Measurements from ENCODE around the gene SPN.
"Not testable (repeated sequence)": the region's sequence is repeated elsewhere in the genome, so short reads cannot be mapped to it uniquely, and the experiment has no call there.

The SPN gene

DNA sequence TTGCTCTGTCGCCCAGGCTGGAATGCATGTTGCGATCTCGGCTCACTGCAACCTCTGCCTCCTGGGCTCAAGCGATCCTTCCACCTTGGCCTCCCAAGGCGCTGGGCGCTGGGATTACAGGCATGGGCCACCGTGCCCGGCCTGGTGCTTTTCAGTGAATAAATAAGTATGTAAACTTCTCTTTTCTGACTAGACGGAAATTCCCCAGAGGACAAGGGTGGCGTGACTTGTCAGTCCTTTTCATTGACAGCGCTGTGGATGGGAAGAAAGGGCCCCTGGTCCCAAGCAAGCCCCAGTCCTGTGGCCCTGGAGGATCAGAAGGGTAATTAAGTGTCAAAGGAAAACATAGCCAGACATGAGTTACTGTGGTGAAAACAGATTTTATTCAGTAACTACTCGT lies 9.6 kb upstream of the SPN start:
- no peak for DNase-seq
- Histone ChIP-seq H3K4me3 (ENCODE audit: low read depth, low read length) (no peak overlapping the region), H3K4me1 (0 out of 2 replicates have a peak, but pooled peaks cover 2% of the 10 kb centered on the region), H3K27me3 (no peaks in the 10 kb centered on the region), H3K9me3 (no peaks in the 10 kb centered on the region), H3K36me3 (no peaks in the 10 kb centered on the region)
- TF ChIP-seq, protein P1, sequence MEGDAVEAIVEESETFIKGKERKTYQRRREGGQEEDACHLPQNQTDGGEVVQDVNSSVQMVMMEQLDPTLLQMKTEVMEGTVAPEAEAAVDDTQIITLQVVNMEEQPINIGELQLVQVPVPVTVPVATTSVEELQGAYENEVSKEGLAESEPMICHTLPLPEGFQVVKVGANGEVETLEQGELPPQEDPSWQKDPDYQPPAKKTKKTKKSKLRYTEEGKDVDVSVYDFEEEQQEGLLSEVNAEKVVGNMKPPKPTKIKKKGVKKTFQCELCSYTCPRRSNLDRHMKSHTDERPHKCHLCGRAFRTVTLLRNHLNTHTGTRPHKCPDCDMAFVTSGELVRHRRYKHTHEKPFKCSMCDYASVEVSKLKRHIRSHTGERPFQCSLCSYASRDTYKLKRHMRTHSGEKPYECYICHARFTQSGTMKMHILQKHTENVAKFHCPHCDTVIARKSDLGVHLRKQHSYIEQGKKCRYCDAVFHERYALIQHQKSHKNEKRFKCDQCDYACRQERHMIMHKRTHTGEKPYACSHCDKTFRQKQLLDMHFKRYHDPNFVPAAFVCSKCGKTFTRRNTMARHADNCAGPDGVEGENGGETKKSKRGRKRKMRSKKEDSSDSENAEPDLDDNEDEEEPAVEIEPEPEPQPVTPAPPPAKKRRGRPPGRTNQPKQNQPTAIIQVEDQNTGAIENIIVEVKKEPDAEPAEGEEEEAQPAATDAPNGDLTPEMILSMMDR (IDR thresholded peaks at IDR 0.05; ENCODE audit: low read depth, low read length), result no peak

DNA sequence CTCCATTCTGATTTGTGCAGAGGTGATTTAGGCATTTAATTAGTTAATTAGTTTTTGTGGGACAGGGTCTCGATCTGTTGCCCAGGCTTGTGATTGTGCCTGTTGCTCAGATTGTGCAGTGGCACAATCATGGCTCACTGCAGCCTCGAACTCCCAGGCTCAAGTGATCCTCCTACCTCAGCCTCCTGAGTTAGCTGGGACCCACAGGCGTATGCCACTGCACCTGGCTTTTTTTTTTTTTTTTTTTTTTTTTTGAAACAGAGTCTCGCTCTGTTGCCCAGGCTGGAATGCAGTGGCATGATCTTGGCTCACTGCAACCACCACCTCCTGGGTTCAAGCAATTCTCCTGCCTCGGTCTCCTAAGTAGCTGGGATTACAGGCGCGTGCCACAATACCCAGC lies 9.2 kb upstream of the SPN start:
- H3K27me3 ChIP-seq; H3K4me3 ChIP-seq (ENCODE audit: low read depth, low read length); H3K4me1 ChIP-seq; DNase-seq; H3K36me3 ChIP-seq; H3K9me3 ChIP-seq: not testable (repeated sequence)

DNA sequence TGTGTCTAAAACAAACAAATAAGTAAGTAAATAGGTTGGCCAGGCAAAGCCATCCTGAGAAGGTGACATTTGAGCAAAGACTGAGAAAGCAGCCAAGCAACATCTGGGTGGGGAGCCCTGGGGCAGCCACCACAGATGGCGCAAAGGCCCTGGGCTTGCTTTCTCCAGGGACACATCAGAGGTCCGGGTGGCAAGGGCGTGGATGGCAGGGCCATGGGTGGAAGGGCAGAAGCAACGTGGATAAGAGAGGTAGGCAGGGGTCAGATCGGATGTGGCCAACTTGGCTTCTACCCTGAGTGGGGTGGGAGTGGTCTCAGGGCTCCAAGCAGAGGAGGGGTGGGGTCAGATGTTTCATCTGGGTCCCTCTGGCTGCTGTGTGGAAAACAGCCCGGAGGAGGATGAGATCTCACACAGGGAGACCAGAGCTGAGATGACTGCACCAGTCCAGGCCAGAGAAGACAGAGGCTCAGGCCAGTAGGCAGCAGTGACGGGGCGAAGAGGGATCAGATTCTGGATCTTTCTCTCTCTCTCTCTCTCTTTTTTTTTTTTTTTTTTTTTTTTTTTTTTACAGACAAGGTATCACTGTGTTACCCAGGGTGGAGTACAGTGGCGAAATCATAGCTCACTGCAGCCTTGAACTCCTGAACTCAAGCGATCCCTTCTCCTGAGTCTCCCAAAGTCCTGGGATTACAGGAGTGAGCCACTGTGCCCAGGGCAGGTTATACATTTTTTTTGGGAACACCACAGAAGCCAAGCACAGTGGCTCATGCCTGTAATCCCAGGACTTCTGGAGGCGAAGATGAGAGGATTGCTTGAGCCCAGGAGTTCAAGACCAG lies 6.1 kb upstream of the SPN start:
- Histone ChIP-seq H3K9me3 (no peaks in the 10 kb centered on the region), H3K27me3 (no peaks in the 10 kb centered on the region), H3K4me1 (0 out of 2 replicates have a peak, but pooled peaks cover 2% of the 10 kb centered on the region), H3K4me3 (ENCODE audit: low read depth, low read length) (no peak overlapping the region), H3K36me3 (no peaks in the 10 kb centered on the region)
- TF ChIP-seq, protein P1 (IDR thresholded peaks at IDR 0.05; ENCODE audit: low read depth, low read length), result no peak
- no peak for DNase-seq

DNA sequence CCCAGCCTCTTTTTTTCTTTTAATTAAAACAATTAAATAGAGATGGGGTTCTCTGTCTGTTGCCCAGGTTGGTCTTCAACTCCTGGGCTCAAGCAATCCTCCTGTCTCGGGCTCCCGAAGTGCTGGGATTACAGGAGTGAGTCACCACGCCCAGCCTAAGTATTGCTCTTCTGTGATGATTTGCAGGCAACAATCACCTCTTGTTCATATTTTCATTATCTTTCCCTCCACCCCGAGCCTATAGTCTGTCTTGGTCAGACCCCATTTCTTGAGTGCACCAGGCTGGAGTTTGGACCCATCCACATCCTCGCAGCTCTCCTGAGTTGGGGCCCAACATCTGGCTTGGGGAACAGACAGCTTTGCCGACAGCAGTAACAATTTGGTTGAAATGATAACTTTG lies 4.3 kb upstream of the SPN start:
- Histone ChIP-seq H3K4me3 (ENCODE audit: low read depth, low read length) (no peak overlapping the region), H3K36me3 (no peaks in the 10 kb centered on the region), H3K9me3 (no peaks in the 10 kb centered on the region), H3K4me1 (no peaks in the 10 kb centered on the region), H3K27me3 (no peaks in the 10 kb centered on the region)
- no peak for DNase-seq
- TF ChIP-seq, protein P1 (IDR thresholded peaks at IDR 0.05; ENCODE audit: low read depth, low read length), result no peak

DNA sequence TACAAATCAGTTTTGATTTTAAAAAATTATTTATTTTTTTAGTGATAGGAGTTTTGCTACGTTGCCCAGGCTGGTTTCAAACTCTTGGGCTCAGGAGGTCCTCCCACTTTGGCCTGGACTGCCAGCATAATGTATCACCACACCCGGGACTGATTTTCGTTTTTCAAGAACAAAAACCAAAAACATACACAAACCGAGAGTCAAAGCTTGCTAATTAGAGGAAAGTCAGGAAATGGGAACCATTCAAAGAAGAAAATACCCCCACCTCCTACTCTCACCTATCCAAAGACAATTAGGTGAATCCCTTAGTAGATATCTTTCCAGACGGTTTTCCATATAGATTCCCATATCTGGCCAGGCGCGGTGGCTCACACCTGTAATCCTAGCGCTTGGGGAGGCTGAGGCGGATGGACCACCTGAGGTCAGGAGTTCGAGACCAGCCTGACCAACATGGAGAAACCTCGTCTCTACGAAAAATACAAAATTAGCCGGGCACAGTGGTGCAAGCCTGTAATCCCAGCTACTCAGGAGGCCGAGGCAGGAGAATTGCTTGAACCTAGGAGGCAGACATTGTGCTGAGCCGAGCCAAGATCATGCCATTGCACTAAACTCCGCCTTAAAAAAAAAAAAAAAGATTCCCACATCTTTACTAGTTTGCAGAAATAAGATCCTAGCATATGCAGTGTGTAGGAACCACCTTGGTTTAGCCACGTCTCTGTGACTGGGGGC lies 883 bp upstream of the SPN start:
- Histone ChIP-seq H3K27me3 (no peaks in the 10 kb centered on the region), H3K4me3 (ENCODE audit: low read depth, low read length) (no peak overlapping the region), H3K9me3 (no peaks in the 10 kb centered on the region), H3K4me1 (peaks cover 4% of the 10 kb centered on the region; the same call in 1 of the 2 replicates), H3K36me3 (no peaks in the 10 kb centered on the region)
- DNase-seq, result no peak
- TF ChIP-seq, protein P1 (IDR thresholded peaks at IDR 0.05; ENCODE audit: low read depth, low read length), result no peak

DNA sequence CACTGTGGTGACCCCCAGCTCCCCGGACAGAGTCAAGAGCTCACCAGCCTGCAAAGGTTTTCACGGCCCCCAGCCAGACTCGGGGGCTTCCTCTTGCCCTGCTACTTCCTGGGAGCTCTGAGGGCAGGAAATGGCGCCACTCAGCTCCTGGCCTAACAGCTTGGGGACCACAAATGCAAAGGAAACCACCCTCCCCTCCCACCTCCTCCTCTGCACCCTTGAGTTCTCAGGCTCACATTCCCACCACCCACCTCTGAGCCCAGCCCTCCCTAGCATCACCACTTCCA lies 375 bp upstream of the SPN start:
- TF ChIP-seq, protein P1 (IDR thresholded peaks at IDR 0.05; ENCODE audit: low read depth, low read length), result no peak
- no peak for DNase-seq
- H3K27me3 ChIP-seq, result no peaks in the 10 kb centered on the region
- no peaks in the 10 kb centered on the region for H3K9me3 ChIP-seq
- no peak overlapping the region for H3K4me3 ChIP-seq (ENCODE audit: low read depth, low read length)
- H3K4me1 ChIP-seq, result peaks cover 4% of the 10 kb centered on the region; the same call in 1 of the 2 replicates
- H3K36me3 ChIP-seq, result no peaks in the 10 kb centered on the region
